HG03045 (cell line): ENCODE results near the gene ERCC6L2.

Source experiments
- ATAC-seq: cut with Tn5 transposase; IDR thresholded peaks from one replicate; pipeline ENCODE4 v1.9.1; 2021; ENCODE audit warnings: mild to moderate bottlenecking, moderate library complexity; ENCODE audit not compliant: unreplicated experiment

Gene ERCC6L2

DNA sequence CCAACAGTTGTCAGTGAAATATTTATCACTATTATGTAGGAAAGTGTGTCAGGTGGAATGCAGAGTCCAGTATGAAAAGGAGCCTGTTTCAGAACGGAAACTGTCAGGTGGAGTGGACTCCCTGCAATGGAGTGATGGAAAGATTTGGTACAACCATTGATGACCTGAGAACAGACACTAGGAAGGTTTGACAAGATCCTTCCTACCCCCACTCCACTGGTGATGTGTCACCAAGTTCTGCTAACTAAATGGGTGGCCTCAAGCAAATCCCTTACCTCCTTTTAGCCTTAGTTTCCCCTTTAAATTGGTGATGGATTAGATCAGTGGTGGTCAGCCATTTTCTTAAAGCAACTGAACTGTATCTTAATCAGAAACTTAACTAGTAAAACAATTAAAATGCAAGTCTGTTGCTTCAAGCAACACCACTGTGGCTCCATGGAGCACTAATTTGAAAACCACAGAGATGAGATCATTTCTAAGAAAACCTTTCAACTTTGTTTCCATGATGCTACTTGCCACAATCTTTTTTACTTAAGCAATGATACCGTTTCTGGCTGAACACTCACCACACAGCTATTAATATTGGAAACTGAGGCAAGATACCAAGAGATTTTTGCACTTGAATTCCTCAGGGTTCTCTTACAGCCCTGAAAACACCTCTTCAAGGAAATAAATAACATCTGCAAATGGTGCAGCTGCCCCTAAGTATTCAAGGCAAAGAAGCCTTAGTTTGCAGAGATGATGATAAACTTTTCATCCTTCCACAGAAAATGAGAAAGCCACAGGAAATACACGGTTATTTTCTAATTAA lies 140.6 kb downstream of the ERCC6L2 start:
- no peak for ATAC-seq
